Fibroblast of pulmonary artery (primary cell): ENCODE measurements around the gene HOXC6.
"Not testable (repeated sequence)": the region's sequence is repeated elsewhere in the genome, so short reads cannot be mapped to it uniquely, and the experiment has no call there.

Source experiments
- DNase-seq: peaks from one replicate; pipeline ENCODE4 v3.0.0-alpha.2; 2010; ENCODE audit warnings: low read depth
- H3K4me3 ChIP-seq: replicated peaks from 2 replicates; pipeline ENCODE4 v1.5.1; 2011; ENCODE audit warnings: low read depth, mild to moderate bottlenecking, control low read depth, low read length, moderate library complexity
- CTCF ChIP-seq: IDR thresholded peaks from 2 replicates; pipeline ENCODE4 v1.5.1; 2011; ENCODE audit warnings: mild to moderate bottlenecking, control low read depth, low read length, inconsistent platforms; ENCODE audit errors: missing control alignments

Gene HOXC6

GRCh38 chr12:54038871-54039414 is 10.7 kb downstream of the HOXC6 start:
- DNase-seq = no peak
- H3K4me3 ChIP-seq = no peak overlapping the region
- TF ChIP-seq CTCF = no peak

- no peak for TF ChIP-seq CTCF
- H3K4me3 ChIP-seq = no peak overlapping the region
- DNase-seq = no peak
Observed at GRCh38 chr12:54039417-54040147, 11.3 kb downstream of the HOXC6 start.

- DNase-seq = no peak
- TF ChIP-seq CTCF = no peak
- no peak overlapping the region for H3K4me3 ChIP-seq
Observed at GRCh38 chr12:54040148-54040494, 11.9 kb downstream of the HOXC6 start.

GRCh38 chr12:54040648-54041047 is 12.4 kb downstream of the HOXC6 start:
- no peak overlapping the region for H3K4me3 ChIP-seq
- no peak for TF ChIP-seq CTCF
- no peak for DNase-seq

- DNase-seq = no peak
- no peak overlapping the region for H3K4me3 ChIP-seq
- no peak for TF ChIP-seq CTCF
Observed at GRCh38 chr12:54041097-54041690, 13.0 kb downstream of the HOXC6 start.

GRCh38 chr12:54042033-54042432 is 13.8 kb downstream of the HOXC6 start:
- H3K4me3 ChIP-seq, DNase-seq: not testable (repeated sequence)

- TF ChIP-seq CTCF = no peak
- no peak for DNase-seq
- no peak overlapping the region for H3K4me3 ChIP-seq
Observed at GRCh38 chr12:54042970-54043853, 15.0 kb downstream of the HOXC6 start.
